Fibroblast of pulmonary artery (primary cell): ENCODE results near the gene REEP5.

Experiments used
- DNase-seq: peaks from one replicate; pipeline ENCODE4 v3.0.0-alpha.2; 2010; ENCODE audit warnings: low read depth
- H3K4me3 ChIP-seq: replicated peaks from 2 replicates; pipeline ENCODE4 v1.5.1; 2011; ENCODE audit warnings: low read depth, mild to moderate bottlenecking, control low read depth, low read length, moderate library complexity
- TF ChIP-seq, protein P1 (sequence below): IDR thresholded peaks from 2 replicates; pipeline ENCODE4 v1.5.1; 2011; ENCODE audit warnings: mild to moderate bottlenecking, control low read depth, low read length, inconsistent platforms; ENCODE audit errors: missing control alignments

REEP5 gene

DNA sequence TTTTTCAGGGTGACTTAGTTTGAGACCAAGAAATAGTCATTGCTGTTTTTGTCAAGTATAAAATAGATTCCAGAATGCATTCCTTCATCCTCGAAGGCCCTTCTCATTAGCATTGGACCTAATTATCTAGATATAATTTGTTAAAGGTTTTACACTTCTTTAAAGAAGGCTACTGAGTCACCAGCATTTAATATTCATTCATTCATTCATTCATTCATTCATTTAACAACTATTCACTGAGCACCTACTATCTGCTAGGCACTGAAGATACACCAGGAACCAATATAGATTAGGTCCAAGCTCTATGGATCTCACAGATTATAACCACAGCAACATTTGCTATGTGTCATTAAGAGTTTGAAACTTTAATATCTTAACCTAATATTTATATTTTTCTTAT lies 11.1 kb upstream of the REEP5 start:
- no peak overlapping the region for H3K4me3 ChIP-seq
- DNase-seq, result no peak
- TF ChIP-seq, protein P1, sequence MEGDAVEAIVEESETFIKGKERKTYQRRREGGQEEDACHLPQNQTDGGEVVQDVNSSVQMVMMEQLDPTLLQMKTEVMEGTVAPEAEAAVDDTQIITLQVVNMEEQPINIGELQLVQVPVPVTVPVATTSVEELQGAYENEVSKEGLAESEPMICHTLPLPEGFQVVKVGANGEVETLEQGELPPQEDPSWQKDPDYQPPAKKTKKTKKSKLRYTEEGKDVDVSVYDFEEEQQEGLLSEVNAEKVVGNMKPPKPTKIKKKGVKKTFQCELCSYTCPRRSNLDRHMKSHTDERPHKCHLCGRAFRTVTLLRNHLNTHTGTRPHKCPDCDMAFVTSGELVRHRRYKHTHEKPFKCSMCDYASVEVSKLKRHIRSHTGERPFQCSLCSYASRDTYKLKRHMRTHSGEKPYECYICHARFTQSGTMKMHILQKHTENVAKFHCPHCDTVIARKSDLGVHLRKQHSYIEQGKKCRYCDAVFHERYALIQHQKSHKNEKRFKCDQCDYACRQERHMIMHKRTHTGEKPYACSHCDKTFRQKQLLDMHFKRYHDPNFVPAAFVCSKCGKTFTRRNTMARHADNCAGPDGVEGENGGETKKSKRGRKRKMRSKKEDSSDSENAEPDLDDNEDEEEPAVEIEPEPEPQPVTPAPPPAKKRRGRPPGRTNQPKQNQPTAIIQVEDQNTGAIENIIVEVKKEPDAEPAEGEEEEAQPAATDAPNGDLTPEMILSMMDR, result no peak

DNA sequence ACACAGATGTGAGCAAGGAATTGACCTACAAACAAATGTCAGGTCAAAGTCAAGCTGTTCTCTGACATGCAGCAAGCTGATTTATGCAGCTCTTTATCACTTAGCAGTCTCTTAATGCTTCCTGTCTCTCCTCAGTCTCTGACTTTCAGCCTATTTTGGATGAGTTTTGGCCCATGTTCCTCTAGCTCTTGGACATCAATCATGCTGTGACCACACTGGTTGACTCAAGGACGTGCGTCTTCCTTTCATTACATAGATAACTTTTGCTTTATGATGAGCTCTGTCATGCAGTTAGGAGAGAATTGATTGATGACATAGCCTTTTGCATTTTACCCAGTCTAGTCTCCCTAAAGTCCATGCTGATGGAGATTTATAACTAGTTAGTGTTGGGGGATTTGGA lies 9.4 kb upstream of the REEP5 start:
- H3K4me3 ChIP-seq, result no peak overlapping the region
- peak; percentile 22 for DNase-seq
- TF ChIP-seq, protein P1, result no peak

DNA sequence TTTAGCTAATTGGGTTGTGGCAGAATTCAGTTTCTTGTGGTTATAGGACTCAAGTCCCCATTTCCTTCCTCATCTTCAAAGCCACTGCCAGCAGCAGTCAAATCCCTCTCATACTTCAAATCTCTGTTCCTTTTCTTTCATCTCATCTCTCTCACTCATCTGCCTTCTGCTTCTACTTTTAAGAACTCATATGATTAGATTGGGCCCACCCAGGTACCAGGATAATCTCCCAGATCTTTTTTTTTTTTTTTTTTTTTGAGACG lies 8.0 kb upstream of the REEP5 start:
- TF ChIP-seq, protein P1, result no peak
- H3K4me3 ChIP-seq, result no peak overlapping the region
- DNase-seq, result no peak

DNA sequence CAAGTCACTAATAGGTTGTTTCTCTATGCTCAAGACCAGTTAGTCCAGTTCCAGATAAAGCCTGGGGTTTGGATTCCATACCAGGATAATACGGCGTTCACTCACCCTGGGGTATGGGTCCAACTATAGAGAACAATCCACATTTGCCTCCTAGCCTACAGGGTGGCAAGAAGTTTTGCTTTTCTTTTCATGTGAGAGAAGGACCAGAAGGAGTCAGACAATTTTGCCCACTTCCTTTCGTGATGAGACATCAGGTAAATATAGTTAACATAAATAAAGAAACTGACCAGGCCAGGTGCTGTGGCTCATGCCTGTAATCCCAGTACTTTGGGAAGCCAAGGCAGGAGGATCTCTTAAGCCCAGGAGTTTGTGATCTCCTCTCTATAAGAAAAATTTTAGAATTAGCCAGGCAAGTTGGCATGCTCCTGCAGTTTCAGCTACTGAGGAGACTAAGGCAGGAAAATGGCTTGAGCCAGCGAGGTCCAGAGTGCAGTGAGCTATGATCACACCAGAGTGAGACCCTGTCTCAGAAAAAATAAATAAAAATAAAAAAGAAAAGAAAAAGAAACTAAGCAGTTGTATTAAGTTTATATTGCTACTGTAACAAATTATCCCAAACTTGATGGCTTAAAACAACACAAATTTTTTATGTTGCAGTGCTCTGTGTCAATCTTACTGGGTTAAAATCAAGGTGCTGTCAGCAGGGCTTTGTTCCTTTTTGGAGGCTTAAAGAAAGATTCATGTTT lies 7.5 kb upstream of the REEP5 start:
- H3K4me3 ChIP-seq, result no peak overlapping the region
- DNase-seq, result no peak
- TF ChIP-seq, protein P1, result no peak

DNA sequence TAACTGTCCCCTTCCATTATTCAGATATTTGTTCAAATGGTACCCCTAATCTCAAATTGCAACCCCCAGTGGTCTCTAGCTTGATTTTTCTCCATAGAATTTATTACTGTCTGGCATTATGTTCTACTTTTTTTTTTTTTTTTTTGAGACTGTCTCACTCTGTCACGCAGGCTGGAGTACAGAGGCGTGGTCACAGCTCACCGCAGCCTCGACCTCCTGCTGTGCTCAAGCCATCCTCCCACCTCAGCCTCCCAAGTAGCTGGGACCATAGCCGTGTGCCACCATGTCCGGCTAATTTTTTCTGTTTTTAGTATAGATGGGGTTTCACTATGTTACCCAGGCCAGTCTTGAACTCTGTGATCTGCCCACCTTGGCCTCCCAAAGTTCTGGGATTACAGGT lies 2.0 kb upstream of the REEP5 start:
- no peak overlapping the region for H3K4me3 ChIP-seq
- no peak for DNase-seq
- TF ChIP-seq, protein P1, result no peak

DNA sequence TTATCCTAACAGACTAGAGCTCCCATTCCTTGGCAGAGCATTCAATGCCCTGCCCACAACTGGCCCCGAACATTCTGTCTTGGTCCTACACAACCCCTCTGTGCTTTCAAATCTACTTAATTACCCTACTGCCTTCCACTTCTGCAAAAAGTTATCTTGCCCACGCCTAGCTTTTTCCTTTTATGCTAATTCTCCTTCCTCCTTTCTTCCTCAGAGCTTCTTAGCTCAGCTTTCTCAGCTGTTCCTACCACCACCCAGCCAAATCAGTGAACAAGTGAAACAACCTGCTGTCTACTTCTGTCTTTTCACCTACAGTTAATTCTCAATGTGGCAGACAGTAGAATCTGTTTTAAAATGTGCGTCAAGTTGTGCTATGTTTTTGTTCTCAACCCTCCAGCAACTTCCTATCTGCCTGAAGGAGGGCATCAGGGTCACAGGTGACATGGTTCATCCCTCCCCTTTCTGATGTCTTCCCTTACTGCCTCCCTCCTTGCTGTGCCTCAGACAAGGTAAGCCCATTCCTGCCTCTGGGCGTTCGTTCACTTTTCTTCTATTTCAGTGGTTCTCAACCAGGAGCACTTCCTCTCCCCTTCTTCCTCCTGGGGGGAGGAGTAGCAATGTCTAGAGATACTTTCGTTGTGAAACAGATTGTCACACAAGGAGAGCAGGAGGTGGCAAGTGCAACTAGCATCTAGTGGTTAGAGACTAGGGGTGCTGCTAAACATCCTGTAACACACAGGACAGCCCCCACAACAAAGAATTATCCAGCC lies 1.3 kb upstream of the REEP5 start:
- TF ChIP-seq, protein P1, result no peak
- H3K4me3 ChIP-seq, result no peak overlapping the region
- DNase-seq, result no peak
